HEK293T (cell line): ENCODE measurements around the gene FGF14.

ENCODE experiments used
- ARNT ChIP-seq: fragments of 450-650 bp; IDR thresholded peaks from 2 replicates; pipeline ENCODE4 v1.6.1; 2017; ENCODE audit warnings: mild to moderate bottlenecking
- FOXK2 ChIP-seq: fragments of 450-650 bp; IDR thresholded peaks from 2 replicates; pipeline ENCODE4 v1.6.1; 2016; ENCODE audit warnings: mild to moderate bottlenecking
- FOXM1 ChIP-seq: fragments of 450-650 bp; IDR thresholded peaks from 2 replicates; pipeline ENCODE4 v1.6.1; 2017; ENCODE audit warnings: mild to moderate bottlenecking, borderline replicate concordance
- L3MBTL2 ChIP-seq: fragments of 450-650 bp; conservative IDR thresholded peaks from 2 replicates; pipeline ENCODE4 v1.6.1; 2016; ENCODE audit warnings: mild to moderate bottlenecking
- NFRKB ChIP-seq: fragments of 450-650 bp; IDR thresholded peaks from 2 replicates; pipeline ENCODE4 v1.6.1; 2016; ENCODE audit warnings: mild to moderate bottlenecking, moderate library complexity
- PKNOX1 ChIP-seq: fragments of 450-650 bp; IDR thresholded peaks from 2 replicates; pipeline ENCODE4 v1.6.1; 2016
- SP1 ChIP-seq: fragments of 450-650 bp; IDR thresholded peaks from 2 replicates; pipeline ENCODE4 v1.6.1; 2017
- SUZ12 ChIP-seq: fragments of 450-650 bp; IDR thresholded peaks from 2 replicates; pipeline ENCODE4 v1.6.1; 2016; ENCODE audit warnings: mild to moderate bottlenecking
- ZNF384 ChIP-seq: fragments of 450-650 bp; IDR thresholded peaks from 2 replicates; pipeline ENCODE4 v1.6.1; 2016

GRCh38 chr13:101779147-101779546 lies 622.7 kb downstream of the FGF14 start:
- TF ChIP-seq FOXM1 (no peak), ZNF384 (no peak), L3MBTL2 (no peak), SP1 (no peak), PKNOX1 (no peak), NFRKB (no peak), FOXK2 (no peak), ARNT (no peak), SUZ12 (no peak)
